Myocyte (in vitro differentiated cells): ENCODE measurements around the gene ARHGAP24. TPM values are rescaled to one million over a fixed set of nuclear protein-coding genes. Genes with fewer than 3 reads are reported as not detected.

Experiments used
- microRNA counts: library from miRNA; unstranded; fragments of <30 nt; microRNA quantifications from one replicate; lab custom pipeline; 2016
- microRNA-seq: library from miRNA; unstranded; fragments of <30 nt; microRNA quantifications from one replicate; pipeline ENCODE4, GENCODE V29; 2016
- total RNA-seq: library from RNA; depleted of rRNA; stranded (reverse); fragments of >200 nt; gene quantifications from 2 replicates; pipeline ENCODE4 v1.2.3, GENCODE V29; 2014

The ARHGAP24 gene
- total RNA-seq, 1 donor from 2014 or later: 62.4 TPM

MicroRNAs encoded within 50 kb of the gene (microRNA counts, 767-probe panel; counts per million panel counts)
- not detected for microRNA hsa-miR-4451 (lab: Ali Mortazavi, UCI)

Small RNA genes within 50 kb of the gene (microRNA-seq; reads per million reads assigned to microRNA genes)
- gene MIR4451: not detected
